HG03342 (cell line): ENCODE results near the gene CILP2.

Experiments used
- ATAC-seq: cut with Tn5 transposase; IDR thresholded peaks from one replicate; pipeline ENCODE4 v1.9.1; 2021; ENCODE audit warnings: mild to moderate bottlenecking, moderate library complexity; ENCODE audit not compliant: unreplicated experiment

The CILP2 gene

GRCh38 chr19:19543640-19544039 is 5.6 kb downstream of the CILP2 start:
- no peak for ATAC-seq

- ATAC-seq, result no peak
Observed at GRCh38 chr19:19544257-19544953, 6.3 kb downstream of the CILP2 start.

GRCh38 chr19:19544954-19545591 is 7.0 kb downstream of the CILP2 start:
- ATAC-seq, result no peak

- ATAC-seq, result no peak
Observed at GRCh38 chr19:19545707-19546106, 7.6 kb downstream of the CILP2 start.

- no peak for ATAC-seq
Observed at GRCh38 chr19:19546751-19547162, 8.7 kb downstream of the CILP2 start.

- no peak for ATAC-seq
Observed at GRCh38 chr19:19547674-19548336, 9.7 kb downstream of the CILP2 start.

- no peak for ATAC-seq
Observed at GRCh38 chr19:19548915-19549759, 11.1 kb downstream of the CILP2 start.

- no peak for ATAC-seq
Observed at GRCh38 chr19:19549804-19550464, 11.9 kb downstream of the CILP2 start.

- no peak for ATAC-seq
Observed at GRCh38 chr19:19550485-19550929, 12.4 kb downstream of the CILP2 start.

- no peak for ATAC-seq
Observed at GRCh38 chr19:19550972-19551852, 13.1 kb downstream of the CILP2 start.

- no peak for ATAC-seq
Observed at GRCh38 chr19:19551853-19552192, 13.8 kb downstream of the CILP2 start.

- ATAC-seq, result no peak
Observed at GRCh38 chr19:19552798-19553197, 14.7 kb downstream of the CILP2 start.

GRCh38 chr19:19553670-19554069 is 15.6 kb downstream of the CILP2 start:
- ATAC-seq, result no peak

GRCh38 chr19:19554074-19555023 is 16.3 kb downstream of the CILP2 start:
- no peak for ATAC-seq

- ATAC-seq, result no peak
Observed at GRCh38 chr19:19558055-19558454, 20.0 kb downstream of the CILP2 start.

GRCh38 chr19:19558636-19559035 is 20.6 kb downstream of the CILP2 start:
- no peak for ATAC-seq

GRCh38 chr19:19559931-19560330 is 21.9 kb downstream of the CILP2 start:
- no peak for ATAC-seq

GRCh38 chr19:19561946-19562664 is 24.0 kb downstream of the CILP2 start:
- ATAC-seq, result no peak
